ENCODE measurements around the gene CHRNA1. TPM values are rescaled to one million over a fixed set of nuclear protein-coding genes. Genes with fewer than 3 reads are reported as not detected.

Gene CHRNA1
- total RNA-seq, 4 donors from 2014 or later: 2.6 to 7.4 (median 3.0) TPM; not detected in 1

DNA sequence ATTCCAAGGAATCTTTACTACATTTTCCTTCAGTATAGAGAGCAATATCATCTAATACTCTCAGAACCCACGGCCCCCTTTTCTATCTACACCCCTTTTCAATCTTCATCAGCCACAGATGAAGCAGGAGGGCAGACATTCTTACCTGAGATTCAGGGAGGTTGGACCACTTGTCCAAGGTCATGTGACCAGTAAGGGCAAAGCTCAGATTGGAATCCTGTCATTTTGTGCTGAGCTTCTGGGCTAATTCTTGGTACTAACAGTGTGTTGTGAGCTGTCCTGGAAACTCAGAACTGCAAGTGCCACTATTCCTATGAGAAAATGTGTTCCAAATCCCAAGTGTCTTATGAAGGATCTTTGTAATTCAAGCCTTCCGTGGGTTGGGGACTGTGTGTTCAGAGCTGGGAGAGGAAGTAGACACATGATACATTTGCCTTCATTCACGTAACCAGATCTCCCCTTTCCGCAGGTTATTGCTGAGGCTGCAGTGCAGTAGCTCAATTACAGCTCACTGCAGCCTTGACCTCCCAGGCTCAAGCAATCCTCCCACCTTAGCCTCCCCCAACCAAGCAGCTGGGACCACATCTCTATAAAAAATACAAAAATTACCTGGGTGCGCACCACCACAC, 3.3 kb downstream of the CHRNA1 start:
- peaks cover 0 to 7% (median 2%) of the 10 kb centered on the region in 4 donors for H3K4me1 ChIP-seq
- 87 to 89% methylated on average over 3 to 5 of the region's 5 CpGs for WGBS, 2 donors (ENCODE audit: low coverage in 1 of 2)
- in situ Hi-C loops (cut with MboI; ENCODE audit: low pct_ligation_motif_present in 1 of 4, low pct_unique_long_range_greater_than_20kb in 1 of 4, low sequenced_read_pairs in 3 of 4): no loop called here
- no peak overlapping the region for H3K4me3 ChIP-seq
- no peak for DNase-seq
- TF ChIP-seq EP300 (IDR thresholded peaks at IDR 0.05; ENCODE audit: low read depth) (no peak), POLR2AphosphoS5 (IDR thresholded peaks at IDR 0.05) (no peak), POLR2A (IDR thresholded peaks at IDR 0.05) (no peak)
- TF ChIP-seq, protein P1, sequence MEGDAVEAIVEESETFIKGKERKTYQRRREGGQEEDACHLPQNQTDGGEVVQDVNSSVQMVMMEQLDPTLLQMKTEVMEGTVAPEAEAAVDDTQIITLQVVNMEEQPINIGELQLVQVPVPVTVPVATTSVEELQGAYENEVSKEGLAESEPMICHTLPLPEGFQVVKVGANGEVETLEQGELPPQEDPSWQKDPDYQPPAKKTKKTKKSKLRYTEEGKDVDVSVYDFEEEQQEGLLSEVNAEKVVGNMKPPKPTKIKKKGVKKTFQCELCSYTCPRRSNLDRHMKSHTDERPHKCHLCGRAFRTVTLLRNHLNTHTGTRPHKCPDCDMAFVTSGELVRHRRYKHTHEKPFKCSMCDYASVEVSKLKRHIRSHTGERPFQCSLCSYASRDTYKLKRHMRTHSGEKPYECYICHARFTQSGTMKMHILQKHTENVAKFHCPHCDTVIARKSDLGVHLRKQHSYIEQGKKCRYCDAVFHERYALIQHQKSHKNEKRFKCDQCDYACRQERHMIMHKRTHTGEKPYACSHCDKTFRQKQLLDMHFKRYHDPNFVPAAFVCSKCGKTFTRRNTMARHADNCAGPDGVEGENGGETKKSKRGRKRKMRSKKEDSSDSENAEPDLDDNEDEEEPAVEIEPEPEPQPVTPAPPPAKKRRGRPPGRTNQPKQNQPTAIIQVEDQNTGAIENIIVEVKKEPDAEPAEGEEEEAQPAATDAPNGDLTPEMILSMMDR (IDR thresholded peaks at IDR 0.05): no peak
- no peaks in the 10 kb centered on the region for H3K9me3 ChIP-seq
- intact Hi-C loops (cut with DNase I; ENCODE audit: low total_unique reads): no loop called here
- no peaks in the 10 kb centered on the region for H3K27me3 ChIP-seq
- H3K27ac ChIP-seq: no peak overlapping the region
- no peaks in the 10 kb centered on the region for H3K36me3 ChIP-seq

DNA sequence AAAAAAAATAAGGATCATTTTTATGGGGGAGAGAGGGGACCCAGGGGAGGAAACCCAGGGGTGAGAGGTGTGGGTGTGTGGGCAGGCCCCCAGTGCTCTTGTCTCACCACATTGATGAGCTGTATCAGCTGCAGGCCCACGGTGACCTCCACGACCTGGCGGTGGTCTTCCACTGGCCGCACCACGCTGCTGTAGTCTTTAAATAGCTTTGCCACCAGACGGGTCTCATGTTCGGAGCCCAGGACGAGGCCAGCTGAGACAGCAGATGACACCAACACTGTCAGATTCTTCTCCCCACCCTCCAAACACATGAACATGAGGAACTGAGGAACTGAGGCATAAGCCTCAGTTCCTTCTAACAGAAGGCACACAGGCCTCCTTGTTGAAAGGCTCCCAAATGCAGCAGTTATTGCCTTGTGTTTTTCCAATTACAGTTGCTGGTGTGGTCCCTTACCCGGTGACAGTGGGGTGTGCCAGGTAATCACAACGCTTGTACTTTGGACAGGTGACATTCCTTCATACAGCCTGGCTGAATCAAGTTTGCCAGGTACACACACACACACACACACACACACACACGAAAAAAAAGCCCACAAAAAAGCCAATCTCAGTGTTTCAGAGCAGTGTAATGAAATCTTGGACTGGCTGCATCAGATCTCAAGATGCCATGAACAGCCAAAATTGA, 4.7 kb downstream of the CHRNA1 start:
- Histone ChIP-seq H3K4me1 (peaks cover 0 to 7% (median 2%) of the 10 kb centered on the region in 4 donors), H3K9me3 (no peaks in the 10 kb centered on the region), H3K36me3 (no peaks in the 10 kb centered on the region), H3K27ac (peak overlapping the region; percentile 35 to 68 (median 56)), H3K27me3 (no peaks in the 10 kb centered on the region), H3K4me3 (no peak overlapping the region)
- in situ Hi-C loops (cut with MboI; ENCODE audit: low pct_ligation_motif_present in 1 of 4, low pct_unique_long_range_greater_than_20kb in 1 of 4, low sequenced_read_pairs in 3 of 4): no loop called here
- peak; percentile 64 for DNase-seq
- intact Hi-C loops (cut with DNase I; ENCODE audit: low total_unique reads): no loop called here
- TF ChIP-seq EP300 (IDR thresholded peaks at IDR 0.05; ENCODE audit: low read depth) (no peak), POLR2AphosphoS5 (IDR thresholded peaks at IDR 0.05) (no peak), POLR2A (IDR thresholded peaks at IDR 0.05) (no peak)
- TF ChIP-seq, protein P1 (IDR thresholded peaks at IDR 0.05): no peak
- WGBS, 2 donors (ENCODE audit: low coverage in 1 of 2): 65% methylated on average over 11 of the region's 11 CpGs; no CpG with 5 or more reads in 1 of the 2 donors

DNA sequence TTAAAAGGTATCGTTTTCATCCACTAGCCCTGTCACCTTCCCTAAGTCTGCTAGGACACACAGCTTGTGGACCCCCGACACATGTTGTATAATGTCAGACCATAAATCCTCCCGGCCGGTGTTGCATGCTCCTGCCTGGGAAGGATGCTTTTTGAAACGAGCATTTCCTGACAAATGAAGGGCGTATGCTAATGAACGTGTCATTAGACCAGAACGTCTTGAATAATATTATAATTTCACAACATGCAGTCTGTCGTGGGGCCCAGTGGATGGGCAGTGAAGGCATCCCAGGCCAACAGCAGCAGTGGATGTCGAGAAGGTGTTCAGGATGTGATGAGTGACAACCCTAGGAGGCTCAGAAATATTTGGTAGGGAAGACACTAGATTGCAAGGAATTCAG, 7.5 kb downstream of the CHRNA1 start:
- 79 to 90% methylated on average over 5 to 10 of the region's 10 CpGs for WGBS, 2 donors (ENCODE audit: low coverage in 1 of 2)

DNA sequence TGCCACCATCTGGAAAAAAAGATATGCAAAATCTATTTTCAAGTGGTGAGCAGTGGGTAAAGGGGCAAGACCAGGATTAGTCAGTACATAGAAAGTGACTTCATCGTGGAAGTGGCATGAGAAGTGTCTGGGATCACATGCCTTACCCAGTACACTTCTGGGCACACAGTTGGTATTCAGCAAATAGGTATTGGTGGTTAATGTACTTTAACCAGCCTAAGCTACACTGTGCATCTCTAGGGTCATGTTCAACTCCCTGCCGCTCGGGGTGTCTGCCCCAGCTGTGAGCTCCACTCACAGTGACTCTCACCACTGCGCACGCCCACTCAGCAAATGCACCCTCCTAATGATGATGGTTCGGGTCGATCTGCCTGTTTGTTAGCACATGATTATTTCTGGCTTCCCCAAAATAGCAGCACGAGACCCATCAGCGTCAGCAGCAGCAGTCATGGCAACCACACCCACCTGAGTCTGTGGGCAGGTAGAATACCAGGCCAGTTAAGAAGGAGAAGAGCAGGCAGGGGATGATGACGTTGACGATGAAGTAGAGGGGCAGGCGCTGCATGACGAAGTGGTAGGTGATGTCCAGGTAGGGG, 11.1 kb downstream of the CHRNA1 start:
- TF ChIP-seq POLR2A (IDR thresholded peaks at IDR 0.05): no peak
- TF ChIP-seq POLR2AphosphoS5 (IDR thresholded peaks at IDR 0.05): no peak
- Histone ChIP-seq H3K27ac (no peak overlapping the region), H3K4me1 (no peaks in the 10 kb centered on the region), H3K4me3 (no peak overlapping the region), H3K27me3 (no peaks in the 10 kb centered on the region), H3K9me3 (no peaks in the 10 kb centered on the region), H3K36me3 (no peaks in the 10 kb centered on the region)
- in situ Hi-C loops (cut with MboI; ENCODE audit: low pct_ligation_motif_present in 1 of 4, low pct_unique_long_range_greater_than_20kb in 1 of 4, low sequenced_read_pairs in 3 of 4) (no loop called here), intact Hi-C loops (cut with DNase I; ENCODE audit: low total_unique reads) (no loop called here)
- WGBS, 2 donors (ENCODE audit: low coverage in 1 of 2): 84% methylated on average over 13 of the region's 13 CpGs; no CpG with 5 or more reads in 1 of the 2 donors
- DNase-seq: no peak

More for the DNA sequence above, 7.5 kb downstream of the CHRNA1 start:
- H3K36me3 ChIP-seq: no peaks in the 10 kb centered on the region
- no peak overlapping the region for H3K4me3 ChIP-seq
- H3K27ac ChIP-seq: no peak overlapping the region
- DNase-seq: no peak
- in situ Hi-C loops (cut with MboI; ENCODE audit: low pct_ligation_motif_present in 1 of 4, low pct_unique_long_range_greater_than_20kb in 1 of 4, low sequenced_read_pairs in 3 of 4) (no loop called here), intact Hi-C loops (cut with DNase I; ENCODE audit: low total_unique reads) (no loop called here)
- no peaks in the 10 kb centered on the region for H3K27me3 ChIP-seq
- no peak for TF ChIP-seq POLR2AphosphoS5 (IDR thresholded peaks at IDR 0.05)
- TF ChIP-seq EP300 (IDR thresholded peaks at IDR 0.05; ENCODE audit: low read depth): no peak
- TF ChIP-seq, protein P1 (IDR thresholded peaks at IDR 0.05): no peak
- H3K4me1 ChIP-seq: peaks cover 0 to 7% (median 2%) of the 10 kb centered on the region in 4 donors
- no peaks in the 10 kb centered on the region for H3K9me3 ChIP-seq
